ENCODE results near the gene SGCE. TPM values are rescaled to one million over a fixed set of nuclear protein-coding genes. Genes with fewer than 3 reads are reported as not detected.

Gene SGCE
- total RNA-seq, 2 experiments from 2014 or later, result 0.83 TPM; not detected in 1

DNA sequence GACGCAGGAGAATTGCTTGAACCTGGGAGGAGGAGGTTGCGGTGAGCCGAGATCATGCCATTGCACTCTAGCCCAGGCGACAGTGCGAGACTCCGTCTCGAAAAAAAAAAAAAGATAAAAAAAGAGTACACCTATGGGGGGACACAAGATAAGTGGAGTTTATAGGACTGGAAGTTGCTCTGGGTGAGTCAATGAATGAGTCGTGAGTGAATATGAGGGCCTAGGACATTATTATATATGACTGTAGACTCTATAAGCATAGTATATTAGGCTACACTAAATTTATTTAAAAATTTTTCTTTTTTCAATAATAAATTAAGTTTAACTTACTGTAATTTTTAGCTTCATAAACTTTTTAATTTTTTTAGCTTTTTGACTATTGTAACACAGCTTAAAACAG lies 19.4 kb upstream of the SGCE start:
- H3K27me3 Mint-ChIP-seq (ENCODE audit: low read depth), result peaks cover 11% of the 10 kb centered on the region
- H3K36me3 Mint-ChIP-seq (ENCODE audit: low read depth), result no peaks in the 10 kb centered on the region
- no peaks in the 10 kb centered on the region for H3K9me3 Mint-ChIP-seq
- DNase-seq, result no peak
- H3K27ac Mint-ChIP-seq, result no peak overlapping the region
- intact Hi-C loops (cut with micrococcal nuclease), result no loop called here
- no peaks in the 10 kb centered on the region for H3K4me1 Mint-ChIP-seq (ENCODE audit: low read depth)
- CTCF ChIA-PET, result interaction anchor here (0.6 to 1.0 kb wide), 3 partner anchors 18 to 663 kb away, joined by 3 to 5 read pairs (median 4); no protein-coding TSS in a partner anchor
- no peak overlapping the region for H3K4me3 Mint-ChIP-seq

- no peaks in the 10 kb centered on the region for H3K9me3 Mint-ChIP-seq
- H3K27ac Mint-ChIP-seq, result no peak overlapping the region
- peaks cover 9% of the 10 kb centered on the region for H3K27me3 Mint-ChIP-seq (ENCODE audit: low read depth)
- H3K4me1 Mint-ChIP-seq (ENCODE audit: low read depth), result no peaks in the 10 kb centered on the region
- intact Hi-C loops (cut with micrococcal nuclease), result no loop called here
- no peak overlapping the region for H3K4me3 Mint-ChIP-seq
- CTCF ChIA-PET, result interaction anchor here (0.5 kb wide), 1 partner anchor 806 kb away, joined by 4 read pairs; no protein-coding TSS in a partner anchor
- H3K36me3 Mint-ChIP-seq (ENCODE audit: low read depth), result no peaks in the 10 kb centered on the region
- no peak for DNase-seq
Observed at GRCh38 chr7:94671444-94672235, 15.7 kb upstream of the SGCE start.

GRCh38 chr7:94669773-94670495 lies 14.0 kb upstream of the SGCE start:
- Mint-ChIP-seq H3K4me3 (no peak overlapping the region), H3K9me3 (no peaks in the 10 kb centered on the region), H3K4me1 (ENCODE audit: low read depth) (no peaks in the 10 kb centered on the region), H3K27me3 (ENCODE audit: low read depth) (peaks cover 9% of the 10 kb centered on the region), H3K36me3 (ENCODE audit: low read depth) (no peaks in the 10 kb centered on the region), H3K27ac (no peak overlapping the region)
- no peak for DNase-seq
- intact Hi-C loops (cut with micrococcal nuclease), result no loop called here
- CTCF ChIA-PET, result no interaction called here

DNA sequence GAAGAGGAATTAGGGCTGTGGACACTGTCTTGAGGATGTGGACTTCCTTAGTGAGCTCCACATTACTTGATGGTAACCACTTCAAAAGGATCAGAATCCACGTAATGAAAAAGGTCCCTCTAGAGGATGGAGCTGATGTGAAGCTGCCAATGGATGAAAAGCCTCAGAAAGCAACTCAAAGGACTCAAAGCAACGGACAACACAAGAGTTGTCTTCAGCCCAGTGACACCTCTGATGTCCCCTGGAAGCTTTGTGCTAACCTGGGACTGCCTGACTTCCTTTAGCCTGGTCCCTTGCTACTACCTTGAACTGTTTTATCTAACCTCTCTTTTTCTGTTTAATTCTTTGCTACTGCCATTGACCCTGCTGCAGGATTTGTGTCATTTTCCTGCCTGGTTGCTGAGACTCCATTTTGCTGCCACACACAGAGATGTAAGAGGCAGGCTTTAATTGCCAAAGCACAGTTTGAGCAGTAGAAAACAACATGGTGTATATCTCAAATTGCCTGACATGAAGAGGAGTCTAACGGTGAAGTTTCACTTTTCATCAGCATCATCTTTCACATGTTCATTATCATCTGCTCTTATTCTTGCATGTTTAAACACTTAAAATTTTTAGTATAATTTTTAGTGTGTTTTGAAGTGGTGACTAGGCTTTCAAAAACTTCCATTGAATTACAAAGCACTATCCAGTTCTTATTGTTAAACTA lies 11.1 kb upstream of the SGCE start:
- H3K36me3 Mint-ChIP-seq (ENCODE audit: low read depth), result no peaks in the 10 kb centered on the region
- H3K27me3 Mint-ChIP-seq (ENCODE audit: low read depth), result peaks cover 9% of the 10 kb centered on the region
- no peak for DNase-seq
- H3K27ac Mint-ChIP-seq, result no peak overlapping the region
- intact Hi-C loops (cut with micrococcal nuclease), result no loop called here
- CTCF ChIA-PET, result no interaction called here
- no peaks in the 10 kb centered on the region for H3K4me1 Mint-ChIP-seq (ENCODE audit: low read depth)
- no peaks in the 10 kb centered on the region for H3K9me3 Mint-ChIP-seq
- H3K4me3 Mint-ChIP-seq, result no peak overlapping the region

GRCh38 chr7:94665426-94665825 lies 9.5 kb upstream of the SGCE start:
- H3K4me3 Mint-ChIP-seq, result no peak overlapping the region
- no peak for DNase-seq
- H3K27ac Mint-ChIP-seq, result no peak overlapping the region
- no peaks in the 10 kb centered on the region for H3K9me3 Mint-ChIP-seq
- peaks cover 7% of the 10 kb centered on the region for H3K27me3 Mint-ChIP-seq (ENCODE audit: low read depth)
- CTCF ChIA-PET, result no interaction called here
- H3K4me1 Mint-ChIP-seq (ENCODE audit: low read depth), result no peaks in the 10 kb centered on the region
- H3K36me3 Mint-ChIP-seq (ENCODE audit: low read depth), result no peaks in the 10 kb centered on the region
- intact Hi-C loops (cut with micrococcal nuclease), result no loop called here

DNA sequence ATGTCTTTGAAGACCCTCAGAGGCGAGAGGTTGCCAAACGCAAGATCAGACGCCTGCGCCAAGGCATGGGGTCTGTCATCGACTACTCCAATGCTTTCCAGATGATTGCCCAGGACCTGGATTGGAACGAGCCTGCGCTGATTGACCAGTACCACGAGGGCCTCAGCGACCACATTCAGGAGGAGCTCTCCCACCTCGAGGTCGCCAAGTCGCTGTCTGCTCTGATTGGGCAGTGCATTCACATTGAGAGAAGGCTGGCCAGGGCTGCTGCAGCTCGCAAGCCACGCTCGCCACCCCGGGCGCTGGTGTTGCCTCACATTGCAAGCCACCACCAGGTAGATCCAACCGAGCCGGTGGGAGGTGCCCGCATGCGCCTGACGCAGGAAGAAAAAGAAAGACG lies 8.1 kb upstream of the SGCE start:
- peaks cover 7% of the 10 kb centered on the region for H3K27me3 Mint-ChIP-seq (ENCODE audit: low read depth)
- no peak overlapping the region for H3K4me3 Mint-ChIP-seq
- no peak overlapping the region for H3K27ac Mint-ChIP-seq
- no peaks in the 10 kb centered on the region for H3K36me3 Mint-ChIP-seq (ENCODE audit: low read depth)
- H3K4me1 Mint-ChIP-seq (ENCODE audit: low read depth), result no peaks in the 10 kb centered on the region
- CTCF ChIA-PET, result no interaction called here
- H3K9me3 Mint-ChIP-seq, result no peaks in the 10 kb centered on the region
- DNase-seq, result no peak
- intact Hi-C loops (cut with micrococcal nuclease), result no loop called here

GRCh38 chr7:94662548-94662947 lies 6.6 kb upstream of the SGCE start:
- intact Hi-C loops (cut with micrococcal nuclease), result no loop called here
- CTCF ChIA-PET, result no interaction called here

DNA sequence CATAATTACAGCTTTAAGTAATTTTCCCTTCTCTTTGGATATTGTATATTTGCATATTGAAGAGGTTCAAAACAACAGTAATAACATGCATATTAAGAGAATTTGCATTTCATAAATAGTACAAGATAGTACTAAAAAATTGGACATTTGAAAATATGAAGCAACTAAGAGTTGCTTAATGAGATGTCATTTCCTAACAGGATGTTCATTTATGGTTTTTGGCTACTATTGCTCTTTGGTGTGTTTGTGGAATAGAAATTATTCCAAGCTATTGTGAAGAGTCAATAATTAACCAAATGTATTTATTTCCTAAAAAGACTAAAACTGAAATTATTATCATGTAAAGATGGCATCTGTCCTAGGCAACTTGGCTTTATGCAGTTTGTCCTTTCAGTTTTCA lies 4.1 kb upstream of the SGCE start:
- Mint-ChIP-seq H3K9me3 (peaks cover 4% of the 10 kb centered on the region), H3K4me3 (no peak overlapping the region), H3K27me3 (ENCODE audit: low read depth) (peaks cover 13% of the 10 kb centered on the region), H3K36me3 (ENCODE audit: low read depth) (no peaks in the 10 kb centered on the region), H3K4me1 (ENCODE audit: low read depth) (peaks cover 9% of the 10 kb centered on the region), H3K27ac (no peak overlapping the region)
- CTCF ChIA-PET, result no interaction called here
- intact Hi-C loops (cut with micrococcal nuclease), result no loop called here
- no peak for DNase-seq

More at GRCh38 chr7:94662548-94662947, 6.6 kb upstream of the SGCE start:
- Mint-ChIP-seq H3K4me1 (ENCODE audit: low read depth) (no peaks in the 10 kb centered on the region), H3K9me3 (no peaks in the 10 kb centered on the region), H3K27me3 (ENCODE audit: low read depth) (no peaks in the 10 kb centered on the region), H3K27ac (no peak overlapping the region), H3K36me3 (ENCODE audit: low read depth) (no peaks in the 10 kb centered on the region), H3K4me3 (no peak overlapping the region)
- no peak for DNase-seq

GRCh38 chr7:94658826-94659225 lies 2.9 kb upstream of the SGCE start:
- no peak overlapping the region for H3K4me3 Mint-ChIP-seq
- intact Hi-C loops (cut with micrococcal nuclease), result loop anchor here (1.0 to 5.0 kb wide), 5 partner anchors 655 to 1427 kb away; partner anchors contain the start of genes BET1, PON3 and VPS50
- no peak overlapping the region for H3K27ac Mint-ChIP-seq
- peaks cover 13% of the 10 kb centered on the region for H3K4me1 Mint-ChIP-seq (ENCODE audit: low read depth)
- H3K9me3 Mint-ChIP-seq, result peaks cover 4% of the 10 kb centered on the region
- DNase-seq, result no peak
- CTCF ChIA-PET, result interaction anchor here (0.7 kb wide), 1 partner anchor 226 kb away, joined by 3 read pairs; no protein-coding TSS in a partner anchor
- H3K36me3 Mint-ChIP-seq (ENCODE audit: low read depth), result no peaks in the 10 kb centered on the region
- peaks cover 24% of the 10 kb centered on the region for H3K27me3 Mint-ChIP-seq (ENCODE audit: low read depth)

GRCh38 chr7:94657771-94658693 lies 2.1 kb upstream of the SGCE start:
- Mint-ChIP-seq H3K36me3 (ENCODE audit: low read depth) (no peaks in the 10 kb centered on the region), H3K9me3 (peaks cover 4% of the 10 kb centered on the region), H3K4me1 (ENCODE audit: low read depth) (peaks cover 13% of the 10 kb centered on the region), H3K27ac (no peak overlapping the region), H3K27me3 (ENCODE audit: low read depth) (peaks cover 24% of the 10 kb centered on the region), H3K4me3 (peak overlapping the region; percentile 84)
- DNase-seq, result peak; percentile 95
- CTCF ChIA-PET, result no interaction called here
- intact Hi-C loops (cut with micrococcal nuclease), result loop anchor here (1.0 to 5.0 kb wide), 8 partner anchors 38 to 1753 kb away; partner anchors contain the start of genes BET1, PON3 and VPS50

GRCh38 chr7:94656925-94657731 lies 1.2 kb upstream of the SGCE start:
- peak; percentile 30 for DNase-seq
- Mint-ChIP-seq H3K36me3 (ENCODE audit: low read depth) (no peaks in the 10 kb centered on the region), H3K9me3 (peaks cover 4% of the 10 kb centered on the region), H3K4me3 (peak overlapping the region; percentile 84), H3K4me1 (ENCODE audit: low read depth) (peaks cover 13% of the 10 kb centered on the region), H3K27ac (no peak overlapping the region), H3K27me3 (ENCODE audit: low read depth) (peaks cover 27% of the 10 kb centered on the region)
- intact Hi-C loops (cut with micrococcal nuclease), result loop anchor here (1.0 to 5.0 kb wide), 7 partner anchors 37 to 1752 kb away; partner anchors contain the start of gene PON3
- CTCF ChIA-PET, result interaction anchor here (0.7 to 2.8 kb wide), 4 partner anchors 19 to 820 kb away, joined by 3 to 15 read pairs (median 3); no protein-coding TSS in a partner anchor
